PC-9 (cell line): ENCODE data around the gene APPL2.

Experiments
- CTCF ChIP-seq: fragments of 200-600 bp; sonication (generic); conservative IDR thresholded peaks from 2 replicates; pipeline ENCODE4 v1.6.1; 2017; ENCODE audit warnings: mixed run types, antibody characterized with exemption, mild to moderate bottlenecking, moderate library complexity
- EZH2 ChIP-seq: fragments of 200-600 bp; sonication (generic); IDR thresholded peaks from 2 replicates; pipeline ENCODE4 v1.8.0; 2017; ENCODE audit warnings: antibody characterized with exemption, low read depth

GRCh38 chr12:105198961-105199360 lies 37.0 kb downstream of the APPL2 start:
- TF ChIP-seq CTCF (no peak), EZH2 (no peak)
